ENCODE results near the gene CERS2. TPM values are rescaled to one million over a fixed set of nuclear protein-coding genes. Genes with fewer than 3 reads are reported as not detected.

Gene CERS2
- total and polyA plus RNA-seq, 2 of the 13 experiments (the other 11 are each of a cell fraction or from before 2014, with no cell fraction given), result 269 to 298 TPM

GRCh38 chr1:151008244-151009205 is 33.9 kb upstream of the CERS2 start, which contains the start of gene PRUNE1 (continued):
- TF ChIP-seq, protein P1, sequence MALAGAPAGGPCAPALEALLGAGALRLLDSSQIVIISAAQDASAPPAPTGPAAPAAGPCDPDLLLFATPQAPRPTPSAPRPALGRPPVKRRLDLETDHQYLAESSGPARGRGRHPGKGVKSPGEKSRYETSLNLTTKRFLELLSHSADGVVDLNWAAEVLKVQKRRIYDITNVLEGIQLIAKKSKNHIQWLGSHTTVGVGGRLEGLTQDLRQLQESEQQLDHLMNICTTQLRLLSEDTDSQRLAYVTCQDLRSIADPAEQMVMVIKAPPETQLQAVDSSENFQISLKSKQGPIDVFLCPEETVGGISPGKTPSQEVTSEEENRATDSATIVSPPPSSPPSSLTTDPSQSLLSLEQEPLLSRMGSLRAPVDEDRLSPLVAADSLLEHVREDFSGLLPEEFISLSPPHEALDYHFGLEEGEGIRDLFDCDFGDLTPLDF (CRISPR knock-in tag; IDR thresholded peaks at IDR 0.05), result peak; percentile 39; the same call in 1 of the 2 replicates
- no peak for TF ChIP-seq ZBTB7A (CRISPR knock-in tag; IDR thresholded peaks at IDR 0.05)
- no peak for TF ChIP-seq CCAR2 (optimal IDR thresholded peaks at IDR 0.05; ENCODE audit: low read depth, low read length)
- peak; percentile 66 for TF ChIP-seq ZNF883 (CRISPR knock-in tag; IDR thresholded peaks at IDR 0.05; ENCODE audit: not compliant biosample characterization)
- TF ChIP-seq, protein P2, sequence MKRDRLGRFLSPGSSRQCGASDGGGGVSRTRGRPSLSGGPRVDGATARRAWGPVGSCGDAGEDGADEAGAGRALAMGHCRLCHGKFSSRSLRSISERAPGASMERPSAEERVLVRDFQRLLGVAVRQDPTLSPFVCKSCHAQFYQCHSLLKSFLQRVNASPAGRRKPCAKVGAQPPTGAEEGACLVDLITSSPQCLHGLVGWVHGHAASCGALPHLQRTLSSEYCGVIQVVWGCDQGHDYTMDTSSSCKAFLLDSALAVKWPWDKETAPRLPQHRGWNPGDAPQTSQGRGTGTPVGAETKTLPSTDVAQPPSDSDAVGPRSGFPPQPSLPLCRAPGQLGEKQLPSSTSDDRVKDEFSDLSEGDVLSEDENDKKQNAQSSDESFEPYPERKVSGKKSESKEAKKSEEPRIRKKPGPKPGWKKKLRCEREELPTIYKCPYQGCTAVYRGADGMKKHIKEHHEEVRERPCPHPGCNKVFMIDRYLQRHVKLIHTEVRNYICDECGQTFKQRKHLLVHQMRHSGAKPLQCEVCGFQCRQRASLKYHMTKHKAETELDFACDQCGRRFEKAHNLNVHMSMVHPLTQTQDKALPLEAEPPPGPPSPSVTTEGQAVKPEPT (CRISPR knock-in tag; IDR thresholded peaks at IDR 0.05; ENCODE audit: low read depth), result no peak
- TF ChIP-seq HNF4G (IDR thresholded peaks at IDR 0.05; ENCODE audit: borderline replicate concordance, low read depth, low read length), result peak; percentile 41; the same call in 1 of the 2 replicates
- TF ChIP-seq HNF4G (CRISPR knock-in tag; IDR thresholded peaks at IDR 0.05; ENCODE audit: borderline replicate concordance, low read depth), result peak; percentile 42; the same call in 1 of the 2 replicates
- peak; percentile 93 for TF ChIP-seq NR2C2 (CRISPR knock-in tag; IDR thresholded peaks at IDR 0.05; ENCODE audit: borderline replicate concordance)
- no peak for TF ChIP-seq RERE (CRISPR knock-in tag; IDR thresholded peaks at IDR 0.05; ENCODE audit: low read depth)
- peak; percentile 53 for TF ChIP-seq RXRA (CRISPR knock-in tag; IDR thresholded peaks at IDR 0.05)
- peak; percentile 38; the same call in 1 of the 2 replicates for TF ChIP-seq KMT2A (CRISPR knock-in tag; IDR thresholded peaks at IDR 0.05)
- TF ChIP-seq ZSCAN29 (CRISPR knock-in tag; conservative IDR thresholded peaks at IDR 0.05), result 0 out of 2 replicates have a peak, but pooled peaks have one; percentile 58
- TF ChIP-seq, protein P3, sequence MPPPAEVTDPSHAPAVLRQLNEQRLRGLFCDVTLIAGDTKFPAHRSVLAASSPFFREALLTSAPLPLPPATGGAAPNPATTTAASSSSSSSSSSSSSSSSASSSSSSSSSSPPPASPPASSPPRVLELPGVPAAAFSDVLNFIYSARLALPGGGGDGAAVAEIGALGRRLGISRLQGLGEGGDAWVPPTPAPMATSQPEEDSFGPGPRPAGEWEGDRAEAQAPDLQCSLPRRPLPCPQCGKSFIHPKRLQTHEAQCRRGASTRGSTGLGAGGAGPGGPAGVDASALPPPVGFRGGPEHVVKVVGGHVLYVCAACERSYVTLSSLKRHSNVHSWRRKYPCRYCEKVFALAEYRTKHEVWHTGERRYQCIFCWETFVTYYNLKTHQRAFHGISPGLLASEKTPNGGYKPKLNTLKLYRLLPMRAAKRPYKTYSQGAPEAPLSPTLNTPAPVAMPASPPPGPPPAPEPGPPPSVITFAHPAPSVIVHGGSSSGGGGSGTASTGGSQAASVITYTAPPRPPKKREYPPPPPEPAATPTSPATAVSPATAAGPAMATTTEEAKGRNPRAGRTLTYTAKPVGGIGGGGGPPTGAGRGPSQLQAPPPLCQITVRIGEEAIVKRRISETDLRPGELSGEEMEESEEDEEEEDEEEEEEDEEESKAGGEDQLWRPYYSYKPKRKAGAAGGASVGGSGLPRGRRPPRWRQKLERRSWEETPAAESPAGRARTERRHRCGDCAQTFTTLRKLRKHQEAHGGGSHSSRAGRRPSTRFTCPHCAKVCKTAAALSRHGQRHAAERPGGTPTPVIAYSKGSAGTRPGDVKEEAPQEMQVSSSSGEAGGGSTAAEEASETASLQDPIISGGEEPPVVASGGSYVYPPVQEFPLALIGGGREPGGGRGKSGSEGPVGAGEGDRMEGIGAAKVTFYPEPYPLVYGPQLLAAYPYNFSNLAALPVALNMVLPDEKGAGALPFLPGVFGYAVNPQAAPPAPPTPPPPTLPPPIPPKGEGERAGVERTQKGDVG (CRISPR knock-in tag; IDR thresholded peaks at IDR 0.05; ENCODE audit: borderline replicate concordance), result peak; percentile 47; the same call in 1 of the 2 replicates
- no peak for TF ChIP-seq MTF1 (CRISPR knock-in tag; IDR thresholded peaks at IDR 0.05)
- no peak; the same call in 1 of the 2 replicates for TF ChIP-seq KDM5A (IDR thresholded peaks at IDR 0.05; ENCODE audit: borderline replicate concordance, low read length)
